T-cell (primary cell): ENCODE results near the gene KRT33A. TPM values are rescaled to one million over a fixed set of nuclear protein-coding genes. Genes with fewer than 3 reads are reported as not detected.

ENCODE experiments used
- ATAC-seq, 4 experiments: fragments of 200-7000 bp in 3 of 4; fragments of 150-1000 bp in 1 of 4; cut with Tn5 transposase; replicated peaks in 1 of 4; 1 replicate in 3 of 4; 2 replicates in 1 of 4; pipeline ENCODE4 v1.10.0; 2021; ENCODE audit warnings: moderate library complexity in 3 of 4, mild to moderate bottlenecking in 2 of 4, moderate number of reproducible peaks in 1 of 4
- CTCF ChIA-PET, 2 donors: fragments of 300-600 bp; sonication (Branson Sonifier 250); formaldehyde crosslinking; loops; one replicate each; lab custom pipeline; 2022; ENCODE audit warnings: antibody characterized with exemption in 2 of 2; lab: Charles Lee
- POLR2A ChIA-PET, 2 donors: fragments of 300-600 bp; sonication (Branson Sonifier 250); formaldehyde crosslinking; loops; one replicate each; lab custom pipeline; 2022; ENCODE audit warnings: antibody characterized with exemption in 2 of 2; lab: Charles Lee
- DNase-seq, 35 experiments: peaks; one replicate each; pipeline versions ENCODE4 v3.0.0 to v3.0.0-alpha.2; 2013 to 2023
- H3K27ac ChIP-seq: one replicate; pipeline ENCODE4 v1.5.1; 2013; ENCODE audit warnings: low read length
- H3K27me3 ChIP-seq, 2 experiments: replicated peaks in 1 of 2; 1 replicate in 1 of 2; 2 replicates in 1 of 2; pipeline versions ENCODE4 v1.6.1 to v1.7.0; 2013; ENCODE audit warnings: low read length in 1 of 2, mixed read lengths in 1 of 2; ENCODE audit not compliant: control insufficient read depth in 2 of 2, insufficient read depth in 2 of 2; ENCODE audit errors: extremely low read depth in 1 of 2
- H3K36me3 ChIP-seq, 2 donors: 1 replicate in 1 of 2; 2 replicates in 1 of 2; pipeline versions ENCODE4 v1.6.1 to v1.7.0; 2013; ENCODE audit warnings: low read length in 1 of 2; ENCODE audit not compliant: control insufficient read depth in 2 of 2, insufficient read depth in 1 of 2; ENCODE audit errors: extremely low read depth in 1 of 2
- H3K4me1 ChIP-seq, 2 experiments: 1 replicate in 1 of 2; 2 replicates in 1 of 2; pipeline versions ENCODE4 v1.6.1 to v1.7.0; 2013; ENCODE audit warnings: low read length in 2 of 2, mixed read lengths in 1 of 2; ENCODE audit not compliant: insufficient read depth in 2 of 2, control insufficient read depth in 1 of 2; ENCODE audit errors: extremely low read depth in 1 of 2
- H3K4me3 ChIP-seq, 2 donors: 1 replicate in 1 of 2; 2 replicates in 1 of 2; pipeline versions ENCODE4 v1.5.1 to v1.7.0; 2013; ENCODE audit warnings: mild to moderate bottlenecking in 2 of 2, low read length in 1 of 2, moderate library complexity in 1 of 2; ENCODE audit not compliant: control insufficient read depth in 1 of 2; ENCODE audit errors: extremely low read depth in 1 of 2
- H3K9me3 ChIP-seq: 2 replicates; pipeline ENCODE4 v1.7.0; 2013
- H3K27ac Mint-ChIP-seq, 2 donors: one replicate each; pipeline ENCODE4 v1.8.0; 2020 to 2021; ENCODE audit warnings: mild to moderate bottlenecking in 2 of 2, mixed read lengths in 2 of 2
- H3K27me3 Mint-ChIP-seq, 2 donors: one replicate each; pipeline ENCODE4 v1.8.0; 2021 to 2022; ENCODE audit warnings: mixed read lengths in 2 of 2
- H3K36me3 Mint-ChIP-seq: one replicate; pipeline ENCODE4 v1.8.0; 2021; ENCODE audit warnings: mixed read lengths
- H3K4me1 Mint-ChIP-seq, 3 donors: one replicate each; pipeline ENCODE4 v1.8.0; 2020 to 2022; ENCODE audit warnings: mixed read lengths in 3 of 3, mild to moderate bottlenecking in 1 of 3
- H3K4me3 Mint-ChIP-seq, 3 donors: one replicate each; pipeline ENCODE4 v1.8.0; 2020 to 2022; ENCODE audit warnings: mild to moderate bottlenecking in 3 of 3, mixed read lengths in 3 of 3, moderate library complexity in 3 of 3
- H3K9me3 Mint-ChIP-seq, 3 donors: one replicate each; pipeline ENCODE4 v1.8.0; 2020 to 2022; ENCODE audit warnings: mixed read lengths in 3 of 3
- WGBS: methylation state at CpG from one replicate; pipeline ENCODE4 v1.1.5; 2013; ENCODE audit warnings: missing lambda C conversion rate; ENCODE audit not compliant: insufficient coverage; 5-methylcytosine and 5-hydroxymethylcytosine counted together
- total RNA-seq, 35 experiments: library from RNA in 6 of 35; stranded (reverse) in 6 of 35; fragments of 120-200 nt in 1 of 35; gene quantifications; one replicate each; pipeline versions ENCODE4 v1.2.1 to v1.2.4 and lab custom pipeline; 2013 to 2026

The KRT33A gene
- total RNA-seq, 5 donors from 2014 or later (not counting 1 experiment from before 2014, with no cell fraction given) = not detected

DNA sequence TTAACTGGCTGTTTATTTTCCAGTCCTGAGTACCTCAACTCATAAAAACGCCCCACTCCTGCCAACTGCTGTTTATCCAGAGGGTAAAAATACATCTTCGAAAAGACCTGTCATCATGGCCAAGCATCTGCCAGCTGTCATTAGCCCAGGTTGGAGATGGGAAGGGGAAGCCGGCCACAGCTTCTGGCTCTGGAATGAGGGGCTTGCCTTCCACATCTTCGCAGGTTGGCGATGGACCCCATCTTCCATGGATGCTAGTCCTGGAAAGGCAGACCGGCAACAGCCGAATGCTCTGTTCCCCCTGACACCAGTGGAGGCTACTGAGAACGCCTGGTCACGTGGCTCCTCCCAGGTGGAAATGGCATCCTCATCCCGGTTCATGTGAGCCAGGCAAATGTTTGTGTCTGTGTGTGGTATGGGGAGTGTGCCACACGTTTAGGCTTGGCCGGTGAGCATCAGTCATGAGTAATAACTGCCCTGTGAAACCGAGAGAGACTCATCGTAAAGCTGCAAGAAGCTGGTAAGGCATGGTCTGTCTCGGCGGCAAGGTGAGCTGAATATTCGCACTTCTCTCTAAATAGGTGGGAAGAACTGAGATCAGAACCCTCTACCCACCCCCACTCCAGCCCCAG is 34.7 kb downstream of the KRT33A start:
- no peak for DNase-seq
- H3K27me3 Mint-ChIP-seq = no peaks in the 10 kb centered on the region
- no peaks in the 10 kb centered on the region for H3K36me3 ChIP-seq
- no peaks in the 10 kb centered on the region for H3K9me3 ChIP-seq
- peaks cover 11 to 16% (median 12%) of the 10 kb centered on the region in 3 donors for H3K4me1 Mint-ChIP-seq
- H3K4me1 ChIP-seq = peaks cover 0 to 6% of the 10 kb centered on the region in 2 experiments
- CTCF ChIA-PET = interaction anchor here in 1 of 2 donors (0.7 kb wide), 1 partner anchor 98 kb away, joined by 4 read pairs; no protein-coding TSS in a partner anchor
- WGBS = 91% methylated on average over 8 of the region's 17 CpGs
- H3K4me3 ChIP-seq = no peak overlapping the region
- peaks cover 0 to 7% of the 10 kb centered on the region in 2 experiments for H3K27me3 ChIP-seq
- no peak overlapping the region for H3K27ac ChIP-seq
- peaks cover 8 to 13% (median 9%) of the 10 kb centered on the region in 3 donors for H3K9me3 Mint-ChIP-seq
- no peak for ATAC-seq
- no peak overlapping the region for H3K4me3 Mint-ChIP-seq
- no peak overlapping the region for H3K27ac Mint-ChIP-seq
- H3K36me3 Mint-ChIP-seq = peaks cover 11% of the 10 kb centered on the region
- POLR2A ChIA-PET = no interaction called here

DNA sequence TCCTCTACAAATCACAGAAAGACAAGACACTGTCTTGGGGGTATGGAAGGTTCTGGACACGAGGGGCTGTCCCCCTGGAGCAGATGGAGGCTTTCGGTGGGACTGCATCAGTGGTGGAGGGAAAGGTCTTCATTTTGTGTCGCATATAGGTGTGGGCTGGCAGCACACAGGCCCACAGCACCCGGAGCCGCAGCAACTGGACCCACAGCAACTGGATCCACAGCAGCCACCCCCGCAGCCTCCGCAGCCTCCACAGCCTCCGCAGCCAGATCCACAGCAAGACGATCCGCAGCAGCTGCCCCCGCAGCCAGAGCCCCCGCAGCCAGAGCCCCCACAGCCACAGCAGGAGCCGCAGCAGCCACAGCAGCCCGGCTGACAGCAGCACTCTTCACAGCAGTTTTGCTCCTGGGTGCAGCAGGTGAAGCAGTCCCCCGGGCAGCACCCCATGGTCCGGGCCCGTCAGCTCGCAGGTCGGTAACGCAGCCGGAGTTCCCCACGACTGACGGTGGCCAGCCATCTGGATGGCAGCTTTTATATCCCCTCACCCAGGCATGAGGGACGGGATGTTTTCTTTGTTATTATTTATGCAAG is 35.3 kb downstream of the KRT33A start, which contains the start of gene KRTAP17-1:
KRTAP17-1 (minus strand) TSS at position 507 of the 591 bp plus-strand sequence; CDS start at position 447, 60 bp downstream.
- Mint-ChIP-seq H3K4me3 (no peak within 1 kb of the TSS), H3K4me1 (peaks cover 17 to 22% (median 18%) of the 10 kb centered on the region in 3 donors), H3K36me3 (peaks cover 11% of the 10 kb centered on the region), H3K27me3 (no peaks in the 10 kb centered on the region), H3K27ac (peak within 1 kb of the TSS in 1 of 2 donors; percentile 21), H3K9me3 (peaks cover 5 to 13% (median 5%) of the 10 kb centered on the region in 3 donors)
- DNase-seq = no peak
- H3K36me3 ChIP-seq = no peaks in the 10 kb centered on the region
- CTCF ChIA-PET = no interaction called here
- POLR2A ChIA-PET = no interaction called here
- H3K27me3 ChIP-seq = peaks cover 0 to 7% of the 10 kb centered on the region in 2 experiments
- 97% methylated on average over 13 of the region's 24 CpGs for WGBS
- H3K27ac ChIP-seq = no peak within 1 kb of the TSS
- no peak within 1 kb of the TSS for H3K4me3 ChIP-seq
- H3K4me1 ChIP-seq = peaks cover 2 to 13% of the 10 kb centered on the region in 2 experiments
- no peak for ATAC-seq
- no peaks in the 10 kb centered on the region for H3K9me3 ChIP-seq

DNA sequence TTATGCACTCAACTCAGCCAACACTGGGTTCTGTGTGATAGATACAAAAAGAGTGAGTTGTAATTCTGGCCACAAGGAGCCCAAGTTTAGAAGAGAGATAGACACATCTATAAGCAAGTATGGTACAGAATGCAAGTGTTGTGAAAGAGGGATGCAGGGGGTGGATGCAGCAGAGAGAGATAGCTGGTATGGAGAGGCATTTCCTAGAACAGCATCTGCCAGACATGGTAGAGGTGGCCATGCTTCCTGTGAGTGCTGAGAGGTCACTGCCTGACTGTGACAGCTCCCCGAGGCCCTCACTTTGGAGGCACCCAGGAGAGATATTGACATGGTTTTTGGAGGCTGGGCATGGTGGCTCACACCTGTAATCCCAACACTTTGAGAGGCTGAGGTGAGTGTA is 39.5 kb downstream of the KRT33A start:
- H3K4me3 ChIP-seq = no peak overlapping the region
- H3K4me1 Mint-ChIP-seq = peaks cover 57 to 63% (median 60%) of the 10 kb centered on the region in 3 donors
- H3K27me3 ChIP-seq = peaks cover 0 to 7% of the 10 kb centered on the region in 2 experiments
- H3K27me3 Mint-ChIP-seq = no peaks in the 10 kb centered on the region
- peaks cover 28 to 50% of the 10 kb centered on the region in 2 experiments for H3K4me1 ChIP-seq
- peak overlapping the region in 1 of 3 donors; percentile 77 for H3K4me3 Mint-ChIP-seq
- WGBS = no CpG with 5 or more reads among the region's 1 CpG
- no peaks in the 10 kb centered on the region for H3K9me3 ChIP-seq
- no peak for ATAC-seq
- ChIA-PET CTCF (no interaction called here), POLR2A (no interaction called here)
- H3K27ac Mint-ChIP-seq = peak overlapping the region; percentile 56 to 86
- peaks cover 0 to 6% (median 0%) of the 10 kb centered on the region in 3 donors for H3K9me3 Mint-ChIP-seq
- no peak for DNase-seq
- no peak overlapping the region for H3K27ac ChIP-seq
- no peaks in the 10 kb centered on the region for H3K36me3 ChIP-seq
- peaks cover 4% of the 10 kb centered on the region for H3K36me3 Mint-ChIP-seq

DNA sequence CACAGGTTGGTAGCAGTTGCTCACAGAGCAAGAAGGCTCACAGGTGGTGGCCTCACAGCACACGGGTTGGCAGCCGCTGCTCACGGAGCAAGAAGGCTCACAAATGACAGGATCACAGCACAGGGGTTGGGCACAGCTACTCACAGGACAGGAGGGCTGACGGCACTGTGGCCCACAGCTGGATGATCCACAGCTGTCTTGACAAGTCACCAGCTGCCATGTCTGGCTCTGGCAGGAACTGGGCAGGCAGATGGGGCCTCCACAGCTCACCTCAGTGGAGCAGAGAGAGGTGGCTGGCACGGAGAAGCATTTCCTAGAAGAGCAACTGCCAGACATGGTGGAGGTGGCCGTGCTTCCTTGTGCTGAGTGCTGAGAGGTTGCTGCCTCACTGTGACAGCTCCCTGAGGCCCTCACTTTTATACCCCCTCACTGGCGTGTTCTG is 41.7 kb downstream of the KRT33A start, which contains the start of gene KRTAP16-1:
KRTAP16-1 (minus strand) TSS at position 392 of the 442 bp plus-strand sequence; CDS start at position 336, 56 bp downstream.
- no peaks in the 10 kb centered on the region for H3K27me3 ChIP-seq
- peaks cover 61 to 71% (median 64%) of the 10 kb centered on the region in 3 donors for H3K4me1 Mint-ChIP-seq
- H3K27ac Mint-ChIP-seq = peak within 1 kb of the TSS; percentile 98
- peak within 1 kb of the TSS; percentile 30 to 35 for H3K4me3 ChIP-seq
- H3K36me3 Mint-ChIP-seq = peaks cover 4% of the 10 kb centered on the region
- H3K27me3 Mint-ChIP-seq = no peaks in the 10 kb centered on the region
- ChIA-PET CTCF (interaction anchor here in 1 of 2 donors (1.4 to 1.7 kb wide), 3 partner anchors 13 to 240 kb away, joined by 4 to 21 read pairs (median 5); no protein-coding TSS in a partner anchor), POLR2A (interaction anchor here (0.6 to 1.6 kb wide), 7 partner anchors 12 to 380 kb away, joined by 3 to 6 read pairs (median 4); no protein-coding TSS in a partner anchor)
- no peaks in the 10 kb centered on the region for H3K36me3 ChIP-seq
- peak in 25 of 35 experiments; percentile 37 to 66 (median 52) for DNase-seq
- H3K9me3 ChIP-seq = no peaks in the 10 kb centered on the region
- H3K27ac ChIP-seq = peak within 1 kb of the TSS; percentile 87
- WGBS = 0% methylated on average over 5 of the region's 7 CpGs
- H3K4me1 ChIP-seq = peaks cover 28 to 50% of the 10 kb centered on the region in 2 experiments
- peak in 2 of 4 experiments; percentile 42 to 49 for ATAC-seq
- H3K4me3 Mint-ChIP-seq = peak within 1 kb of the TSS; percentile 55 to 77 (median 71)
- peaks cover 0 to 6% (median 0%) of the 10 kb centered on the region in 3 donors for H3K9me3 Mint-ChIP-seq

DNA sequence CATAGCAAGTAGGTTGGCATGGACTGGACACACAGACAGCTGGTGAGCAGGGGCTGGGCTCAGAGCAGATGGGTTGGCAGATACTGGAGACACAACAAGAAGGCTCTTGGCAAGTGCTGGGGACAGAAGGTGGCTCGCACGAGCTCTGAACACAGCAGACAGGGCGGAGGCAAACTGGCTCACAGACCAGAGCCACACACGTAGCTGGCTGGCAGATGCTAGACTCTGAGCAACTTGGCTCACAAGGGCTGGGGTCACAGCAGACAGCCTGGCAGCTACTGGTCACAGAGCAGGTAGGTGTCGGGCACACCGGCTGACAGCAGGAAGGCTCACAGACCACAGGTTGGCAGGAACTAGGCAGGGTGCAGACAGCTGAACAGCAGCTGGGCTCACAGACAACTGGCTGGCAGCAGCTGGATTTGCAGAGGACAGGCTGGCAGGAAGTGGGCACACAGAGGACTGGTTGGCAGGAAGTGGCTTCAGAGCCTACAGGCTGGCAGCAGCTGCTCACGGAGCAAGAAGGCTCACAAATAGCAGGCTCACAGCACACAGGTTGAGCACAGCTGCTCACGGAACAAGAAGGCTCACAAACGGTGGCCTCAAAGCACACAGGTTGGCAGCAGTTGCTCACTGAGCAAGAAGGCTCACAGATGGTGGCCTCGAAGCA is 42.2 kb downstream of the KRT33A start:
- ChIA-PET CTCF (interaction anchor here in 1 of 2 donors (0.6 to 1.7 kb wide), 4 partner anchors 14 to 240 kb away, joined by 3 to 21 read pairs (median 4); partner anchors contain the start of gene KRT33A), POLR2A (interaction anchor here (0.5 to 1.6 kb wide), 7 partner anchors 14 to 381 kb away, joined by 3 to 6 read pairs (median 4); no protein-coding TSS in a partner anchor)
- Mint-ChIP-seq H3K9me3 (peaks cover 0 to 6% (median 0%) of the 10 kb centered on the region in 3 donors), H3K4me1 (peaks cover 61 to 71% (median 64%) of the 10 kb centered on the region in 3 donors), H3K27me3 (no peaks in the 10 kb centered on the region), H3K27ac (peak overlapping the region; percentile 98), H3K4me3 (peak overlapping the region; percentile 55 to 77 (median 71)), H3K36me3 (peaks cover 4% of the 10 kb centered on the region)
- WGBS = 2% methylated on average over 10 of the region's 10 CpGs
- H3K4me1 ChIP-seq = peaks cover 28 to 50% of the 10 kb centered on the region in 2 experiments
- no peaks in the 10 kb centered on the region for H3K36me3 ChIP-seq
- H3K9me3 ChIP-seq = no peaks in the 10 kb centered on the region
- H3K27ac ChIP-seq = peak overlapping the region; percentile 87
- DNase-seq (peak; percentile 67 to 97 (median 86)), ATAC-seq (peak; percentile 85 to 88 (median 86))
- no peaks in the 10 kb centered on the region for H3K27me3 ChIP-seq
- peak overlapping the region; percentile 30 to 35 for H3K4me3 ChIP-seq
